H1 (cell line): Measurements from ENCODE around the gene SAP30. TPM values are rescaled to one million over a fixed set of nuclear protein-coding genes. Genes with fewer than 3 reads are reported as not detected.

Source experiments
- ASH2L ChIP-seq: fragments of 200-600, 300-600 bp; sonication (generic); IDR thresholded peaks from one replicate; pipeline ENCODE4 v1.7.1; 2017; ENCODE audit warnings: low read length
- ATF2 ChIP-seq: IDR thresholded peaks from 2 replicates; pipeline ENCODE4 v1.6.1; 2012; ENCODE audit warnings: low read length, inconsistent platforms
- BCL11A ChIP-seq, 2 experiments: IDR thresholded peaks; one replicate each; pipeline ENCODE4 v1.6.1; 2011; ENCODE audit warnings: low read depth in 2 of 2, low read length in 2 of 2, mild to moderate bottlenecking in 2 of 2
- BRCA1 ChIP-seq: IDR thresholded peaks from 2 replicates; pipeline ENCODE4 v1.6.1; 2012; ENCODE audit warnings: low read depth, low read length, improper control_type of control experiment
- CHD2 ChIP-seq: IDR thresholded peaks from 2 replicates; pipeline ENCODE4 v1.6.1; 2012; ENCODE audit warnings: low read length, improper control_type of control experiment
- CTBP2 ChIP-seq: IDR thresholded peaks from 2 replicates; pipeline ENCODE4 v1.7.0; 2011; ENCODE audit warnings: borderline replicate concordance, mild to moderate bottlenecking, moderate library complexity, mixed read lengths, low read length; ENCODE audit not compliant: insufficient read depth, insufficient read length
- CTCF ChIP-seq, 3 experiments: IDR thresholded peaks; 1 replicate in 2 of 3; 2 replicates in 1 of 3; pipeline versions ENCODE4 v1.5.1 to v1.6.1; 2011; ENCODE audit warnings: low read length in 3 of 3, mild to moderate bottlenecking in 3 of 3, inconsistent platforms in 2 of 3, low read depth in 1 of 3, moderate library complexity in 1 of 3; ENCODE audit not compliant: insufficient read depth in 1 of 3; ENCODE audit errors: control extremely low read depth in 1 of 3
- EZH2 ChIP-seq: fragments of 200-600 bp; sonication (generic); IDR thresholded peaks from 2 replicates; pipeline ENCODE4 v1.7.1; 2012; ENCODE audit warnings: low read depth, mild to moderate bottlenecking, moderate library complexity, low read length, inconsistent platforms; ENCODE audit not compliant: severe bottlenecking
- GTF2F1 ChIP-seq: IDR thresholded peaks from 2 replicates; pipeline ENCODE4 v1.6.1; 2012; ENCODE audit warnings: low read depth, low read length, improper control_type of control experiment, borderline replicate concordance
- MAFK ChIP-seq: IDR thresholded peaks from 2 replicates; pipeline ENCODE4 v1.6.1; 2012; ENCODE audit warnings: low read depth, mild to moderate bottlenecking, improper control_type of control experiment, low read length
- MAX ChIP-seq: IDR thresholded peaks from 2 replicates; pipeline ENCODE4 v1.6.1; 2012; ENCODE audit warnings: inconsistent platforms
- POU5F1 ChIP-seq: IDR thresholded peaks from 2 replicates; pipeline ENCODE4 v1.6.1; 2011; ENCODE audit warnings: low read depth, mild to moderate bottlenecking, low read length, moderate library complexity
- SIN3A ChIP-seq, 2 experiments: IDR thresholded peaks in 1 of 2; conservative IDR thresholded peaks in 1 of 2; 2 replicates each; pipeline ENCODE4 v1.6.1; 2011 to 2012; ENCODE audit warnings: low read length in 2 of 2, improper control_type of control experiment in 1 of 2, low read depth in 1 of 2, mild to moderate bottlenecking in 1 of 2
- SIRT6 ChIP-seq: IDR thresholded peaks from one replicate; pipeline ENCODE4 v1.7.1; 2012; ENCODE audit warnings: low read length, inconsistent platforms
- SUZ12 ChIP-seq: fragments of 200-600 bp; sonication (generic); IDR thresholded peaks from 2 replicates; pipeline ENCODE4 v1.6.1; 2012; ENCODE audit warnings: mild to moderate bottlenecking, inconsistent platforms, low read length, moderate library complexity, mixed read lengths
- TAF7 ChIP-seq: optimal IDR thresholded peaks from 2 replicates; pipeline ENCODE3; 2011; ENCODE audit warnings: low read depth, mild to moderate bottlenecking, inconsistent platforms, low read length, moderate library complexity, borderline replicate concordance
- TCF12 ChIP-seq: IDR thresholded peaks from 2 replicates; pipeline ENCODE4 v1.6.1; 2011; ENCODE audit warnings: low read depth, mild to moderate bottlenecking, low read length
- TEAD4 ChIP-seq: IDR thresholded peaks from 2 replicates; pipeline ENCODE4 v1.6.1; 2012; ENCODE audit warnings: low read depth, low read length, inconsistent platforms, mixed read lengths
- YY1 ChIP-seq: IDR thresholded peaks from 2 replicates; pipeline ENCODE4 v1.6.1; 2011; ENCODE audit warnings: low read depth, mild to moderate bottlenecking, low read length
- polyA plus RNA-seq, 7 experiments: library from polyadenylated mRNA; depleted of rRNA in 3 of 7; stranded (reverse) in 5 of 7; unstranded in 2 of 7; fragments of >200 nt in 5 of 7; fragments of 200-250 nt in 2 of 7; gene quantifications; 1 replicate in 5 of 7; 2 replicates in 1 of 7; 4 replicates in 1 of 7; pipeline versions ENCODE4 v1.2.1 to v1.2.3, GENCODE V29; 2011 to 2013; ENCODE audit warnings: missing spikeins in 2 of 7, mixed read lengths in 2 of 7
- total RNA-seq: library from RNA; stranded (reverse); fragmentation: NEBNext Ultra II Directional; extraction: Animal tissue kit (Norgen Biotek cat#: 25700); gene quantifications from 2 replicates; pipeline ENCODE4 v1.2.1, GENCODE V29; 2021

SAP30 gene
- total and polyA plus RNA-seq, 2 of the 8 experiments (the other 6 are each of a cell fraction or from before 2014, with no cell fraction given): 7.7 to 21.1 TPM

- peak; percentile 44; the same call in 1 of the 2 replicates for TF ChIP-seq SUZ12
- TF ChIP-seq SIN3A (conservative IDR thresholded peaks at IDR 0.05 in 1 of 2, IDR thresholded peaks at IDR 0.05 in 1 of 2; ENCODE audit: low read depth in 1 of 2, low read length in 2 of 2): peak; percentile 65 to 76; a peak in 1 of 4 replicates
- TF ChIP-seq MAX: no peak
- no peak; the same call in none of the 2 replicates for TF ChIP-seq YY1
- no peak for TF ChIP-seq TEAD4
- no peak for TF ChIP-seq MAFK
- TF ChIP-seq CHD2: no peak
- TF ChIP-seq CTCF (IDR thresholded peaks at IDR 0.05; ENCODE audit: control extremely low read depth in 1 of 3, insufficient read depth in 1 of 3, low read depth in 1 of 3, low read length in 3 of 3): 0 out of 4 replicates have a peak, but pooled peaks of 1 of the 3 experiments have one; percentile 0
- TF ChIP-seq EZH2: peak; percentile 26
- TF ChIP-seq ASH2L: peak; percentile 80
- no peak for TF ChIP-seq BRCA1
- TF ChIP-seq GTF2F1: no peak
- TF ChIP-seq TCF12: no peak
- TF ChIP-seq CTBP2: no peak
- no peak for TF ChIP-seq POU5F1
- TF ChIP-seq ATF2: no peak
- TF ChIP-seq TAF7: no peak
- no peak for TF ChIP-seq SIRT6
- no peak for TF ChIP-seq BCL11A (IDR thresholded peaks at IDR 0.05; ENCODE audit: low read depth in 2 of 2, low read length in 2 of 2)
Measured at GRCh38 chr4:173371292-173372192, 788 bp downstream of the SAP30 start (continued).
